ENCODE results near the gene TUBAL3. TPM values are rescaled to one million over a fixed set of nuclear protein-coding genes. Genes with fewer than 3 reads are reported as not detected.

TUBAL3 gene
- total RNA-seq (2022; extraction: Qiagen RNA extraction; ENCODE audit: low read depth) = 0.19 to 0.50 TPM (median 0.27 TPM) in 5 replicates

GRCh38 chr10:5404208-5405041 is at the start of gene TUBAL3:
Gene TUBAL3 (minus strand): TSS chr10:5404828. CDS start chr10:5404792, 36 bp downstream.

GRCh38 chr10:5412277-5412941 is 7.8 kb upstream of the TUBAL3 start, which contains the start of gene NET1:
Gene NET1 (plus strand): TSS chr10:5412557. CDS start chr10:5412693, 136 bp downstream.

GRCh38 chr10:5364890-5365338 is 39.7 kb downstream of the TUBAL3 start, which contains the start of gene UCN3:
Gene UCN3 (plus strand): TSS chr10:5364966. CDS start chr10:5373721, 8,755 bp downstream.

Other genes with a start within 250 kb of the TUBAL3 start
- gene AKR1C8, start 219.7 kb downstream of the TUBAL3 start, total RNA-seq (2022; extraction: Qiagen RNA extraction; ENCODE audit: low read depth) = 0.14 to 0.31 TPM (median 0.17 TPM) in 4 of 5 replicates, not detected in the other
- 0.10 to 0.32 TPM (median 0.24 TPM) in 5 replicates for gene AKR1C4, start 208.0 kb downstream of the TUBAL3 start, total RNA-seq (2022; extraction: Qiagen RNA extraction; ENCODE audit: low read depth)
- gene UCN3, start 39.9 kb downstream of the TUBAL3 start, total RNA-seq (2022; extraction: Qiagen RNA extraction; ENCODE audit: low read depth) = not detected in 5 replicates
- 46.0 to 69.0 TPM (median 62.3 TPM) in 5 replicates for gene NET1, start 7.7 kb upstream of the TUBAL3 start, total RNA-seq (2022; extraction: Qiagen RNA extraction; ENCODE audit: low read depth)
- gene CALML5, start 94.7 kb upstream of the TUBAL3 start, total RNA-seq (2022; extraction: Qiagen RNA extraction; ENCODE audit: low read depth) = not detected in 5 replicates
- not detected in 5 replicates for gene CALML3, start 120.1 kb upstream of the TUBAL3 start, total RNA-seq (2022; extraction: Qiagen RNA extraction; ENCODE audit: low read depth)

Measured in A549 treated with GW870086 at 1 μM for 4 hours (cell line).